ENCODE results near the gene SHROOM1. TPM values are rescaled to one million over a fixed set of nuclear protein-coding genes. Genes with fewer than 3 reads are reported as not detected.

The SHROOM1 gene
- total RNA-seq, 2 donors from 2014 or later, result 62.1 to 364 TPM

- no peak for TF ChIP-seq POLR2A (IDR thresholded peaks at IDR 0.05)
- TF ChIP-seq CTCF (IDR thresholded peaks at IDR 0.05), result no peak
- no peak for TF ChIP-seq POLR2AphosphoS5 (IDR thresholded peaks at IDR 0.05)
- 76% methylated on average over 4 of the region's 4 CpGs for WGBS
- no peak overlapping the region for H3K4me3 ChIP-seq
- no peaks in the 10 kb centered on the region for H3K27me3 ChIP-seq (replicated peaks; ENCODE audit: insufficient read depth)
- intact Hi-C loops (cut with DNase I), result no loop called here
- peaks cover 9% of the 10 kb centered on the region for H3K4me1 ChIP-seq (replicated peaks)
- no peaks in the 10 kb centered on the region for H3K36me3 ChIP-seq
- DNase-seq (ENCODE audit: low spot score), result no peak
- H3K27ac ChIP-seq, result peak overlapping the region; percentile 91 to 98
- H3K9me3 ChIP-seq, result no peaks in the 10 kb centered on the region
Measured at GRCh38 chr5:132841305-132841704, 10.9 kb upstream of the SHROOM1 start.

DNA sequence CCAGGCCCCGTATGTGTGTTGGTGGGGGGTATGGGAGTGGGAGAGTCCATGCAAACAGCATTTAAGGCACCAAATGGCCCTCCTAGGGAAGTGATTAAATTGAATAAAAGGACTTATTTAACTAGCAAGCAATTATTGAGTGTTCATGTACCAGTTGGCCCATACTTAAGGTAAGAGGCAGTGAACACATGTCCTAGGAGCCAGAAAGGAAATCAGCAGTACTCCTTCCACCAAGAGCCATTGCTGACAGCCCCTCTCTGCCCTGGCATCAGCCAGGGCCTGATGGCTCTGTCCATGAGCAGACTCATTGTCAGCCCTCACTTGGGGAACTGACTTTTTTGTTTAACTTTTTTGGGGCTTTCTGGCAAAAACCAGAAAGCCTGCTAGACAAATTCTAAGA lies 10.4 kb upstream of the SHROOM1 start:
- no peak for TF ChIP-seq CTCF (IDR thresholded peaks at IDR 0.05)
- WGBS, result 35% methylated on average over 1 of the region's 1 CpG

GRCh38 chr5:132840313-132840712 lies 9.9 kb upstream of the SHROOM1 start:
- Histone ChIP-seq H3K4me1 (replicated peaks) (peaks cover 9% of the 10 kb centered on the region), H3K9me3 (no peaks in the 10 kb centered on the region), H3K36me3 (no peaks in the 10 kb centered on the region), H3K27me3 (replicated peaks; ENCODE audit: insufficient read depth) (no peaks in the 10 kb centered on the region), H3K27ac (peak overlapping the region; percentile 91 to 98), H3K4me3 (no peak overlapping the region)
- DNase-seq (ENCODE audit: low spot score), result no peak
- no peak for TF ChIP-seq POLR2A (IDR thresholded peaks at IDR 0.05)
- TF ChIP-seq CTCF (IDR thresholded peaks at IDR 0.05), result no peak
- no peak for TF ChIP-seq POLR2AphosphoS5 (IDR thresholded peaks at IDR 0.05)
- intact Hi-C loops (cut with DNase I), result no loop called here
- 47% methylated on average over 3 of the region's 3 CpGs for whole genome bisulfite sequencing

More for the DNA sequence above, 10.4 kb upstream of the SHROOM1 start:
- no peak for DNase-seq (ENCODE audit: low spot score)
- peaks cover 9% of the 10 kb centered on the region for H3K4me1 ChIP-seq (replicated peaks)
- H3K36me3 ChIP-seq, result no peaks in the 10 kb centered on the region
- intact Hi-C loops (cut with DNase I), result no loop called here
- H3K27me3 ChIP-seq (replicated peaks; ENCODE audit: insufficient read depth), result no peaks in the 10 kb centered on the region
- H3K27ac ChIP-seq, result peak overlapping the region; percentile 91 to 98
- no peak overlapping the region for H3K4me3 ChIP-seq
- H3K9me3 ChIP-seq, result no peaks in the 10 kb centered on the region

DNA sequence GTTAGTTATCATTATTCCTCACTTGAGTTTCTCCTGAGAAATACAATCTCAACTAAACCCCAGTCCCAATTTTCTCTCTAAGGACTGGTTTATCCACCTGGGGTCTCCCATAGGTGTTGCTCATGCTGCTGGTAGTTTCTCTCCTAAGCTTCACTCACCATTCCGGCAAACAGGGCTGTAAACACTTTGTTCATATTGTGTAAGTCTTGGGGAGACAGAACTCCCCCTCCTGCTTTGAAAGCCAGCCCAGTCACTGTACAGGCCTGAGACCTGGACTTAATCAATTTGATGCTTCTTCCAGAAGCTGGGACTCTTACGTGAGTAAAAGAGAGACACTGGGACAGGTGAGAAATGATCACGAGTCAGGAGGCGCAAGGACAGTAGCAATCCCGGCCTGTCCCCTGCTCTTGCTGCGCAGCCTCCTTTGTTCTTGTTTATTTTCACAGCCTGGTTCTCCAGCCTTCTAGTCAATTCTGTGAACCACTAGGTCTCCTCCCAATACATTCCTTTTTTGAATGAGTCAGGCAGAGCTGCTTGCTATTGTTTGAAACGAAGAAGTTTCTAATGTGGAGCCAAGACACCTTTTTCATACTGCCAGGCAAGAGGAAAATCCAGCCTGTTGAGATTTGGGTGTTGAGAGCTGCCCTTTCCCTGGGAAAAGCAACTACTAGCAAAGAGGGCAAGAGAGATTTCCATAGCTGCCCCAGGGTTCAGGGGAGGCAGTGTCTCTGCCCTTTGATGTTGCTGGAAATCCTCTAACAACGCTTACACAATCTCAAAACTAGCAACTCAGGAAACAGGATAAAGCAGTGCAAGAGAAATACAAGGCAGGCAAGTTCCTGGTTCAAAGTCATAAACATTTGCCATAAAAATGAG lies 9.2 kb upstream of the SHROOM1 start:
- intact Hi-C loops (cut with DNase I), result no loop called here
- H3K4me3 ChIP-seq, result no peak overlapping the region
- H3K27me3 ChIP-seq (replicated peaks; ENCODE audit: insufficient read depth), result no peaks in the 10 kb centered on the region
- no peaks in the 10 kb centered on the region for H3K36me3 ChIP-seq
- TF ChIP-seq POLR2AphosphoS5 (IDR thresholded peaks at IDR 0.05) (peak; percentile 79), CTCF (IDR thresholded peaks at IDR 0.05) (no peak), POLR2A (IDR thresholded peaks at IDR 0.05) (peak; percentile 42)
- WGBS, result 25% methylated on average over 8 of the region's 8 CpGs
- H3K4me1 ChIP-seq (replicated peaks), result peaks cover 9% of the 10 kb centered on the region
- H3K9me3 ChIP-seq, result no peaks in the 10 kb centered on the region
- peak overlapping the region; percentile 91 to 98 for H3K27ac ChIP-seq
- peak; percentile 65 for DNase-seq (ENCODE audit: low spot score)

Measured in prostate gland (tissue), 2 donors.